Hepatic stellate cell (primary cell): ENCODE results near the gene MTFMT.
"Not testable (repeated sequence)": the region's sequence is repeated elsewhere in the genome, so short reads cannot be mapped to it uniquely, and the experiment has no call there.

Experiments used
- DNase-seq: peaks from one replicate; pipeline ENCODE4 v3.0.0; 2011; ENCODE audit warnings: low spot score

The MTFMT gene

GRCh38 chr15:65060641-65061397 is 31.4 kb upstream of the MTFMT start:
- DNase-seq, result no peak

GRCh38 chr15:65059931-65060596 is 30.6 kb upstream of the MTFMT start:
- DNase-seq, result no peak

DNA sequence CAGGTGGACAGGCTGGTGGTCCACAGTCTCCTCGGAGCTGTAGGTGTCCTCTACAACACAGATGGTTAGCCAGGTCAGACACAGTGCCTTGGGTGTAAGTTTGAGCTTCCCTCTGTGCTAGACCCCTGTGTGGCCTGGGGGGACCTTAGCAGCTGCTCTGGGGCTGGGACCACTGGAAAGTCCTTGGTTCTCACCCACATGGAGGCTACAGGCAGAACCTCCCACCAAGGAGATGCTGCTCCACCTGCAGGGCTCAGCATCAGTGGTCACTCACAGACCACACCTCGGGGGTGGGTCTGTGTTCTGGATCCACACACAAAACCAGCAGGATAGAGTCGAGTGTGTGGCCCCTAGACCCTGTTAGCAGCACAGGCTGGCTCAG is 29.9 kb upstream of the MTFMT start:
- DNase-seq, result no peak

DNA sequence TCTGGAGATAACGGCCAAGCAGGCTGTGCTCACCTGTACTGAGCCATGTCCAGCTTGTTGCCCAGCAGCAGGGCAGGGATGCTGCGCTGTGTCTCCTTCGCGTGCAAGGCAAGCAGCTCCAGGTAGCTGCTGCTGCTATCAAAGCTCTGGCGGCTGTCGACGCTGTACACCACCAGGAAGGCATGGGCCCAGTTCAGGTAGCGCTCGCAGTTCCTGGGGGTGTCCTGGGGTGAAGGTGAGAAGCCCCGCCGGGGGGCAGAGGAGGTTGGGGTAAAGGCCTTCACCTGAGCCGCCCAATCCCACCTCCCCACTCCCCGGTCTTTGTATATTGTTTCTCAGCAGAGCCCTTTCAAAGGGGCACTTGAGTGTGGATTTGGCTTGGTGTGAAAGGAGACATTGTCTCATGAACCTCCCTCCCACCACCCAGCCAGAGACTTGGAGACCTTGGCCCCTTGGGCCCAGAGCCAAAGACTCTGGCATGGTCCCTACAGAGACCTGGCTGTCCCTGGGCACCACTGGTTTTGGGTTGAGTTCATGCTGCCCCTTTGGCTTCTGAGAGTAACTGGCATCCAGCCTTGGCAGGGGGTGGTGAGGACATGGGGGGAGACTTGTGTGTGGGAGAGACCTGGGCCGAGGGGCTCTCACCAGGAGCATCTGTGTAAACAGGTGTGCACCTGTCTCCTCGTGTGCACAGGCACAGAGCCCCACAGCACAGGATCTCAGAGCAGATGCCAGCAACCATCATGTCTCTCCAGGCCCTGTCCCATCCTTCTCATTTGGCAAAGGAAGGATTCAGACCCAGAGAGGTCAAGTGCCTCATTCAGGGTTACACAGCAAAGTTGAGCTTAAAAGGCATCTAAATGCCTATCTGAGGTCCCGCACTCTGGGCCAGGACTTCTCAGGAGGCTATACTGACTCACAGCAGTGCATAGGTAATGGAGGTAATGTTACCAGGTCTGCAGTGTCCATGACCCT is 29.2 kb upstream of the MTFMT start:
- no peak for DNase-seq

DNA sequence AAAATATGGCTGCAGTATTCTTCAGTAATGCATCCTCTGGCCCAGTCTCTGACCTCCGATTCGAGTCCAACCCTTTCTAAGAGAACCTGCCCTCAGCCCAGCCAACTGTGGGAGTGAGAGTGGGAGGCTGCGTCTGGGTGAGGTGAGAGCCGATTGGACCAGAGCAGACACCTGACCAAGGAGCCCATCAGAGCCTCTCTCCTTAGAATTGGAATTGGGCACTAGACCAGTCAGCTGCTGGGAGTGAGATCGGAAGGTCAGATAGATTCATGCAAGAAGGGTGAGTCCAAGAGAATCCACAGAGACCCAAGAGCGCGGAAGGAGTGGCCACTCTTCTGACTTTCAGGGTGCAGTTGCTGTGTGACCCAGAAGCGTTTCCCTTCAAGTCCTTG is 28.1 kb upstream of the MTFMT start:
- DNase-seq, result no peak

- DNase-seq, result no peak
Observed at GRCh38 chr15:65056868-65057548, 27.6 kb upstream of the MTFMT start.

DNA sequence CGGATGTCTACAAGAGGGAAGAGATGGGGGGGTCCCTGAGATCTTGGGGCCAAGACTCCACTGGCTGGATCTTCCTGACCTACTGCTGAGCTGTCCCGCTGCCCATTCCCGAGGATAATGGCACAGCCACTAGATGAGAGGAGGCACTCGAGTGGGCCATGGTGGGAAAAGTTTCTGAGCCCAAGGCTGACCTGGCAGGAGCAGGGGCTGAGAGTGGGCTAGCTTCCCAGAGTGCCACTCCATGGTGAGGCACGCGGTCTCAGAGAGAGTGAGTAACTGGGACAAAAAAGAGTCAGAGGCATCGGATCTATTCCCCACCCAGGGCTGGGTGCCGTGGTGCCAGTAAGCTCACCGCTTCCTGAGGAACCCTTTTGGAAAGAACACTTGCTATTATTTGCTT is 26.7 kb upstream of the MTFMT start:
- no peak for DNase-seq

DNA sequence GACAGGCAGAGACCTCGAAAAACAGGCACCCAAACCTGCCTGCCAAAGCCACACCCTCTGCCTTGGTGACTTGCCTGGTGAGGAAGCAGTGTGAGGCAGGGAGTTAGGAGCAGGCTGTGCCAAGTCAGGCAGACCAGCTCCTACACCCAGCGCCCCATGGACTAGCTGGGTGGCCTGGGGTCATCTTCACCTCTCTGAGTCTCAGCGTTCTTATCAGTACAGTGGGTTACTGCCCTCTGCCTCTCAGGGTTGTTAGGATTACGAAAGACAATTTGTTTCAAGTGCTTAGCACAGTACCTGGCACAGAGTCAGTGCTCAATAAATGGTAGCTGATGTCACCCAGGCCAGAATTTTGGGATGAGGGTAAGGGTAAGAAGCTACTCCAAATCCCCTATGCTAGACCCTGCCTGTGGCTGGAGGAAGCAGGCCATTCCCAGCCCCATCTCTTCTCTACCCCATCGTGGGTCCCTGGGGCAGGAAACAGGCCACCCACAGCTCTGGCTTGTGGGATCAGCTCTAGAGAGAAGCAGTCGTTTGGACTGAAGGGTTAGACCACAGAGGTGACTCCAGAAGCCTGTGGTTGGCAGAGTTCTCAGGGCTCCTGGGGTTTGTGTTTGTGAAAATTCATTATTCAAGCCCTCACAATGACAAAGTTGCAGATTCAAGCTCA is 25.9 kb upstream of the MTFMT start:
- peak; percentile 70 for DNase-seq

DNA sequence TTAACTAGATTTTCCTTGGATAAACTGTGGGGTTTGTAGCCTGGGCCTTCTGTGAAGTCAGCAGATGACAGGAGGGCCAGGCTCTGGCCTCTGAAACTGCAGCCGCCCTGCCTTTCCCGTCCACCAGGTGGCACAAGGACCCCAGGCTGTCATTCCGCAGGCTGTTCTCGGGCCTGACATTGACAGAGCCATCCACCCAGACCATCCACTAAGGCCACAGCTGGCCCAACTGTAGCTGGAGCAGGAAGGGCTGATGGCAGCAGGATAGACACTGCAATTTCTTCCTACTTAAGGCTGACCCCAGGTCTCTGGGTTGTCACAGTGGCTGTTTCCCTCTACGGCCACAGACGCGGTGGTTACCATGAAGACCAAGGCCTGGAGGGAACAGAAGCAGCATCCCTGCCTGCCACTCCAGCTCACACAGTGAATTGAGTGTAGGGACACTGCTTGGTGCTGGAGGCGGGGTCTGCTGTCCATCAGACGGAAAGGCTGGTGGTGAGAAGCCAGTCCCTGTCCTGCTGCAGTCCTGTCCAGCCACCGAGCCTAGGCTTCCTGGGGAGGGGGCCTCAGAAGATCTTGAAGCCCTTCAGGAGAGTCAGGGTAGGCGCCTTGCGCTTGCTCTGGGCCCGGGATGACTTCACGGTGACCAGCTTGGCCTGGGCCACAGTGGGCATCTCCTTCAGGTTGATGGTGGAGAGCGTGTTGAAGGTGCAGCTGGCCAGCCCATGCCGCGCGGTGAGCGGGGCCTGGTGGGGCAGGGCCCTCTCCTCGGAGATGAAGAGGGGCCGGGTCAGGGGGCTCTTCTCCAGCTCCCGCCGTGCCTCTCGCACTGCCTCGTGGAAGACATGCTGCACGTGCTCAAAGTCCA is 25.1 kb upstream of the MTFMT start:
- DNase-seq, result peak; percentile 91

DNA sequence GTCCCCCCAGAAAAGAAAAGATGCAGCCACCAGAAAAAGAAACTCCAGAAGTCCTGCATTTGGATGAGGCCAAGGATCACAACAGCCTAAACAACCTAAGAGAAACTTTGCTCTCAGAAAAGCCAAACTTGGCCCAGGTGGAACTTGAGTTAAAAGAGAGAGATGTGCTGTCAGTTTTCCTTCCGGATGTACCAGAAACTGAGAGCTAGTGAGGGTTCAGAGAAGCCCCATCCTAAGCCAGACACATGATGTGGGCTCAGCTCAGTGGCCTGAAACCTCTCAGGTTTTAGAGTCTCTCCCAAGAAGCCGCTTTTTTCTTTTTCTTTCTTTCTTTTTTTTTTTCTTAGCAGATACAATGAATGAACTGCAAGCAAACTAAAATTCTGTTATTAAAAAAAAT is 23.5 kb upstream of the MTFMT start:
- DNase-seq, result no peak

- no peak for DNase-seq
Observed at GRCh38 chr15:65051266-65051665, 21.8 kb upstream of the MTFMT start.

GRCh38 chr15:65050270-65050669 is 20.8 kb upstream of the MTFMT start:
- no peak for DNase-seq

- peak; percentile 98 for DNase-seq
Observed at GRCh38 chr15:65049418-65049840, 20.0 kb upstream of the MTFMT start.

GRCh38 chr15:65048241-65048640 is 18.8 kb upstream of the MTFMT start:
- no peak for DNase-seq

DNA sequence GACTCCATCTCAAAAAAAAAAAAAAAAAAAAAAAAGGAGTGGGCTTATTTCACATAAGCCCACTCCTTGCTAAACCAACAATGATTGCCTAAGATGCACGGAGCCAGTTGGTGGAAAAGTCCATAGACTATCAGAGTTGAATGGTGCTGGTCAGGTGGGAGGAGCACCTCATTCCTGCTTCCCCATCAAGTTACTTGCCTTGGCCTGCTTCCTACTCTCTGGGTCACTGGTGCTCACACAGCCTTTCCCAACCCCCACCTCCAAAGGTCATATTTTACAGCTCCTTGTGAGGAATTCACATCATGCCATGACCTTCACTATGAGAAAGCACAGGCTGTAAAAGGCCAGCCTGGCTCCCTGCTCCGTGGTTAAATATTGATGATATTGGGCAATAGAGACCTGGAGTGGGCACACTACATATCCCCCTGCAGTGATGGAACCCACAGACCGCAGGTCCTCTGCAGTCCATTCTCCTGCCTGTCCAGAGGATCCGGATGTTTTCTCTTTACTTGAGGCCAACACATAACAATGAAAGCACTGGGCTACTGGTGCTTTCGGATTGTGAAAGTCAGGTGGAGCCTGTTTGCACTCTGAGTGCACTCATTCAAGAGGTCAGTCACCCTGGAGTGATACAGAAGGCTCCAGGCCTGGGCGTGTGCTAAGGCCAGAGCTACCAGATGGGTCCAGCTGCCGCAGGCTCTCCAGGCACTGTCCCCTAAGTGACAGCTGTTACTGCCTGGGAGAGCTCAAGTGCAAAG is 15.5 kb upstream of the MTFMT start, which contains the start of gene SLC51B:
Gene SLC51B (plus strand): TSS at position 664 of the 758 bp plus-strand sequence. CDS start 4,618 bp downstream, outside the sequence.
- no peak for DNase-seq

- not testable (repeated sequence) for DNase-seq
Observed at GRCh38 chr15:65044218-65044617, 14.8 kb upstream of the MTFMT start.

- DNase-seq, result no peak
Observed at GRCh38 chr15:65042776-65043327, 13.4 kb upstream of the MTFMT start.

DNA sequence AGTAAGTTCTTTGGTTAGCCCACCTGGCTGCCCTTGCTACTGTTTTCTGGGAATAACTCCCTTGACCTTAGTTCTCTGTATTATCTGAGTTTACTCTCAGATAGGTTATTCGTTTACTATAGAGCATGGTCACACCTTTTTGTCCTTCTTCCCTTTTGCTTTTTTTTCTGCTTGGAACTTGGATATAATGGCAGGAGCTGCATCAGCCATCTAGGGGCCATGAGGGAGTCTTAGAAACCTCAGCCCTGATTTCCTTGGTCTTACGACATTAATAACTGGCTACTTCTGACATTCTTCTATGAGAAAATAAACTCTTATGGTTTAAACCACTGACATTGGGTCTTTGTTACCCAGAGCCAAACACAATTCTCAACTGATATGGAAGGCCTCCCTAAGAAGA is 12.3 kb upstream of the MTFMT start:
- DNase-seq, result no peak

DNA sequence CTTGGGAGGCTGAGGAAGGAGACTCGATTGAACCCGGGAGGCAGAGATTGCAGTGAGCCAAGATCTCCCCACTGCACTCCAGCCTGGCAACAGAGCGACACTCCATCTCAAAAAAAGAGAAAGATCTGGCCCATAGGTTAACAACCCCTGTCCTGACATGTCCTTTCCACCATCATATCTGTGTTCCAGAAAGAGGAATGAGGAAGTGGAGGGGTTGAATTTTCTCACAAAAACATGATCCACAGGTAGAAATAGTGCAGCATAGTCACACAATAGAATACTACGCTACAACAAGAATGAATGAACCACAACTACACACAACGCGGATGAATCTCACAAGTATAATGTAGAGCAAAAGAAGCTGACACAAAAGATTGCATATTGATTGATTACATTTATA is 11.0 kb upstream of the MTFMT start:
- no peak for DNase-seq
